ENCODE results near the gene JARID2.

JARID2 gene

DNA sequence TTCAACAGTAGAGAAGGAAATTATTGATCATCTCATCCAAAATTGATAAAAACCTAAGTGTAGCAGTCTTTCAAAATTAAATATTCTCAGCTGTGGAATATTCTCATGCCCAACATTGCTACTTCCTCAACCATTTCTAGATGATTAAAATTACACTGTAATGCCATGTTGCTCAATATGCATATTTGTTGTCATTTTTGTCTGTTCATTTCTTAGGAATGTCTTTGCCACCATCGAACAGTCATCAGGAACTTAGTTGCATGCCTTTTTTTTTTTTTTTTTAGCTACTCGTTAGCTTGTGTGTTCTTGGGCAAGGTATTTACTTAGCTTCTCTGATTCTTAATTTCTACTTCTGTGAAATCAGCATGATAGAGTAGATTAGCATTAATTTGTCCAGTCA is 228.3 kb downstream of the JARID2 start:
- peak overlapping the region; percentile 70 for H3K27ac ChIP-seq
- peak; percentile 20 for DNase-seq (ENCODE audit: low read depth, low spot score)

DNA sequence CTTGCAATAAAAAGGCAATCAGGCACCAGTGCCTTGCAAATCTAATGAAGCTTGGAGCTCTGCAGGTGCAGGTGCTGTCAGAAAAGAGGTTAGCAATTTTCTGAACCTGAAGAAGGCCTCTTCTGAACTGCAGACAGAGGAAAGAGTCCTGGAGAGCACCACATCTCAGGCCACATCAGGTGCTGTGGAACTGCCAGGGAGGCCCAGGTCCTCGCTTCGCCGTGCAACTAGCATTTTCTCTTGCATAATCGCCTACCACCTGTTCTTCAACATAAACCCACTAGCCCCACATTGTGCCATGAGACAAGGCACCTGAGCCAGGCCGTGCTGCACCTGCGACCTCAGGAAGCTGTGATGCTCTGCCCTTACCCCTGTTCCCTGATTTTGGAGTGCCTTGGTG is 229.4 kb downstream of the JARID2 start:
- H3K27ac ChIP-seq, result no peak overlapping the region
- DNase-seq (ENCODE audit: low read depth, low spot score), result no peak

DNA sequence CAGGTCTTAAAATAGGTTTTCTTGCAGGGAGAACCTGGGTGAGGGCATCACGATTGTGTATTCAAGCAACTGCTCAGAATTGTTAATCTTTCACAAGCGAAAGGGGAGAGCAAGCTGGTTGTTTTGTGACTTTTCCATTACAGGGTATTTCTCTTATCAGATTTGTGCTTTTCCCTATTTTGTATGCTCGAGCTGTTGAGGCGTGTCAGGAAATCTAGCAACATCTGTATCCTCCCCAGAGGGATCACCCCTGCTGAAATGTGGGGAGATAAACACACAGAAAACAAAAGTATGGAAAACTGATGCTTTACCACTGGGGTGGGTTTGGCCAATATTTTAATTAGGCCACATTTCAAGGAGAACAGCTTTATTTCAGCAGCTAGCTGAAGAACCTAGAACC is 230.0 kb downstream of the JARID2 start:
- no peak for DNase-seq (ENCODE audit: low read depth, low spot score)
- H3K27ac ChIP-seq, result no peak overlapping the region

DNA sequence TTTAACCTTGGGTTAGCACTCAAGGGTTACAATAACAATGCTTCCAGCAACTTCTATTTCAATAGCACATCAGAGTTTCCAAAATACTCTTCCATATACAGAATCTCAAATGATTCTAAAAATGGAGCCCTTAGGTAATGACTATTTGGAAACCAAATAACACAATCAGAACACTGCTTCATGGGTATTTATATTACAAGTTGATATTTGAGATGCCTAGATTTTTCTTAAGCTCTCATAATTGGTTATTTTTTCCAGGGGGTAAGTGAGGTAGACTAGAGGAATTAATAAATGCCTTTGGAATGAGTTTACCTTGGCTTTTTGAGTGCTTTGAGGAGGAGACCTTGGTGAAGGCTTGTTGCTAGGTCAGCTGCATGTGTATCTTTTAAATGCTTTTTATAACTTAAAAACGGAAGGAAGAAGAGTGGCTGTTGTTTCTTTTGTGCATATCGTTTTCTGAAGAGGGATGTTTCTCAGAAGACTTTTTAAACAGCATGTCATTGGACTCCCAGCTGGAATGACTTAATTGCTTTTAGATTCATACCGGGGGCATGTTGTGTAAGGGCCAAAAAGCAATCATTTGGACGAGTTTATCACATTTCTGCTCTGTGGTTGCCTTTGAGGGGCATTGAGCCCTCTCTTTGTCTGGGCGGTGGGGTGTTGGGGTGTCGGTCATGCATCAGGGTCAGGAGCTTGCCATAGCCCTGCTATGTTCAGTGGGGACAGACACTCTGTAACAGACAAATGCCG is 230.9 kb downstream of the JARID2 start:
- no peak for DNase-seq (ENCODE audit: low read depth, low spot score)
- no peak overlapping the region for H3K27ac ChIP-seq

DNA sequence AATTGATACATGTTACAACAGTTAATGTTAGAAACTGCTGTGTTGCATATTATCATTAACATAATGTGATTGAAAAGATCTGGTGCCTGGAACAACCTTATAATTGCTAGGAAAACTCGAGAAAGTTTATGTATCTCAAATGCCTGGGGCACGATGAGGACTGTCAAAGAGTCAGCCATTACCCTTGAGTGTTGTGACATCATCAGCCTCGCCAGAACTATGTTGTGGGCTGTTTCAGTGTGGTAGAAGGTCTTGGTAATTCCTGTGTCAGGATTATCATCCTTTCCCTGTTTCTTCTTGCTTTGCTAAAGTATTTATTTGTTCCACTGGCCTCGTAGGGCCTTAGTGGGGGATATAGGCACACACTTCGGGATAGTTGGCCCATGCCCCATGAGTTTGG is 231.9 kb downstream of the JARID2 start:
- H3K27ac ChIP-seq, result no peak overlapping the region
- DNase-seq (ENCODE audit: low read depth, low spot score), result no peak

DNA sequence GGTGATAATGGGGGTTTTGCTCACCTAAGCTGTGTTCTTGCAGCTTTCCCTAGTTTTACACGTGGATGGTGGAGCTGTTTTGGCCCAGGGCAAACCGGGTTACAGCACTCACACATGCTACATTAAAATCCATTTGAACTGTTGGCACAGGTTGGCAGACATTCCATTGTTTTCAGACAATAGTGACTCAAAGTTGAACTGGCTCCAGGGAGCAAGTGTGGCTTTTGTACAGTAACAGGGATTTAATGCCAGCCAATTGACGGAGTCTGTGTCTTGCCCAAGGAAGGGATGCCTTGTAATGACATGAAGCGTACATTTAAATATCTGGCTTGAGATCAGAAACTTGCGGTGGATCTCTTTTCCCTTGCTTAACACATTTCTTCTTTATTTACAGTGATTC is 233.9 kb downstream of the JARID2 start:
- no peak overlapping the region for H3K27ac ChIP-seq

DNA sequence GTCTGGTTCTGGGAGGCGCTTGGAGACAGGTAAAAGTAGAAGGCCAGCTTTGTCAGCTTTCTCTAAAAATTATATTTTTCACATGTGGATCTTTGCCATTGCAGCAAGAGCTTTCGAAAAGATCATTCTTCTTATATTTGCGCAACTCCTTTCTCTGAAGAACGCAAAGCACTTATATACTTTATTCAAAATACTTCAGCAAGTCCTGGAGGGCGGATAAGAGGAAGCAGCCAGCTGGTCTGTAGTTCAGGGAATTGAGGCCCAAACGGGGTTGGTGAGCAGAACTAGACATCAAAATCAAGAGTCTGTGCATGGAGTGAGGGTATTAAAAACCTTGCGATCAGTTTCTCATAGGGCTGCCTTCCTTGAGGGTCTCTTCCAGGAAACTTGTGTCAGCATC is 234.7 kb downstream of the JARID2 start:
- no peak for DNase-seq (ENCODE audit: low read depth, low spot score)
- H3K27ac ChIP-seq, result no peak overlapping the region

More for the DNA sequence above, 233.9 kb downstream of the JARID2 start:
- peak; percentile 84 for DNase-seq (ENCODE audit: low read depth, low spot score)

DNA sequence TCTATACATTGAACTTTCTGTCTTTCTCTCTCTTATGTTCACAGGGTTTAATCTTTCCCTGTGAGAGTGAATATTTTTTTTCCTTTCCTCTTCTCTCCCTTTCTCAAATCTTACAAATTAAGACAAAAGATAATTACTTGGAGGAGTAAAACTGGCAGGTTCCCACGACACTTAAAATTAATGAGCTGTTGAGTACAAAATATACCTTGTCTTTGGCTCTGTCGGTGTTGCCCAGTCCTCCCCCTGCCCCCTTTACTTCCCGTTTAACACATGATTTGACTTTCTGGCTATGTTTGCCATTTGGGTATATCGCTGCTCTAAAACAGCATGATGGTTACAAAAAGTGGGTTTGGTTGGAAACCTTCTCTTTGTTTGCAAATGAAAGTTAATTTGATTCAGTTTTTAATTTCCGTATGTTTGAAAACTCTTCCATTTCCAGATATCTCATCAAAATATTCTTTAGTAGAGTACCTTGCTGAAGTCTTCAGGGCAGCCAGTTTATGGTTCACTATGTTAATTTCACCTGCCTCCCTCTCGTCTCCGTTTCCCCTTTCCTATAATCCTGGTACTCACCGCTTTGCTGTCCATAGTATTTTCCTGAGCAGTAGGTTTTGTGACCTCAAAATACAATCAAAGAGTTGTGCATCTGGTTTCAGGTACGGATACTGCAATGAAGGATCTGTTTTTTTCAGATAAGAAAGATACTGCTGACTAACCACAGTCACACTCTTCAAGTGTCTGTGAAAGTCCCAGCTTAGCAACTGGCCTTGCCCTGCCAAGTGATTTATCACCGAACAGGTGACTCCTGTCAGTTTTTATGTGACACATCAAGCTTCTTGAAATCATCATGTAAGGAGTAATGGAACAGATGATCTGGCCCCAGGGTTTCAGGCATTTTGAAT is 235.8 kb downstream of the JARID2 start:
- no peak overlapping the region for H3K27ac ChIP-seq
- peak; percentile 48 for DNase-seq (ENCODE audit: low read depth, low spot score)

DNA sequence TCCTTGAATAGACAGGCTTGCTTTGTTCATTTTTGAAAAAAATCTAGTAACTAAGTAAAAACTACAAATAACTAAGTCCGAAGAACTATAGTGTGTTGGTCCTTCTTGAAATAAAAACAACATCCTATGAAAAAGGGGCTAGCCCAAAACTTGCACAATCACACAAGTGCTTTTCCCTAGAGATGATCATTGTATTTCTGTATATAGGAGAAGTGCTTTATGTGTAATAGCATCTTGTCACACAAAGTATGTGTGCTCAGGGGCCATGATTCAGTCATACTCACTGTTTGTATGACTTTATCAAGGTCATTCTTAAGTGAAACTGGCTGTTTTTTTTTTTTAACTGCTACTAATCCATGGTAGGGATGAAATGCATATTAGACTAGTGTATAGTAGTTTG is 237.2 kb downstream of the JARID2 start:
- no peak for DNase-seq (ENCODE audit: low read depth, low spot score)

DNA sequence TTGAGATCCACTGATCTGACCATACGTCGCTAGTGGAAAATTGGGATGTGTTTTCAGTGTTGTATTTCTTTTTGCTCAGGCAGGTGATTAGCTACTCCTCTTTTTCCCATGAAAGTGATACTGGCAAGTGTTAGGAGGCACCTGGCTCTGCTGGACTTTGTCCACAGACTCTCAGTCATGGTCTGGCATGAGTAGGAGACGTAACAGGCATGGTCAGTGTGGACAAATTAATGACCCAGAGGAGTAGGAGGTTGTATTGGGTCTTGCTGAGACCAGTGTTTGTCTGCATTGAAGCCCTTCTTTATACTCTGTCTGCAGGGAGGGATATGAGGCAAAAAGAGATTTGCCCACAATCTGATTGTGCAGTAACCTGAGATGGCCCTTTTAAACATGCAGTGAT is 238.3 kb downstream of the JARID2 start:
- no peak overlapping the region for H3K27ac ChIP-seq
- DNase-seq (ENCODE audit: low read depth, low spot score), result no peak

More for the DNA sequence above, 237.2 kb downstream of the JARID2 start:
- H3K27ac ChIP-seq, result no peak overlapping the region

DNA sequence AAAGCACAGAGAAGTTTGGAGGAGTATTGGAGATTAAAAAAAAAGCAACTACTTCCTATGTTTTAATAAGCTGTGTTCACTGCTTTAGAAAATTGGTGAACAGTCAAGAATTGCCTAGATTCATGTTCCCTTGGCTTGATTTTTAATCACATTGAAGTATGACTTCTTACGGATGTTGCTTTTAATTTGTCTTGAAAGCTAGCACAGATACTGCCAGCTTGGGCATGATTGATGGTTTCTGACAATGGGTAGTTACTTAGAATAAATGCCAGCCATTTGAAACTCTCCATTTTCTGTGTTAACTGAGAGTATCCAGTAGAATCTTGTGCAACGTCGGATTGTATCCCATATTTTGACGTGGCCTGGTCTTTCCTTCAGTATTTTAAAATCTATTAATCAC is 239.0 kb downstream of the JARID2 start:
- DNase-seq (ENCODE audit: low read depth, low spot score), result no peak
- H3K27ac ChIP-seq, result no peak overlapping the region

DNA sequence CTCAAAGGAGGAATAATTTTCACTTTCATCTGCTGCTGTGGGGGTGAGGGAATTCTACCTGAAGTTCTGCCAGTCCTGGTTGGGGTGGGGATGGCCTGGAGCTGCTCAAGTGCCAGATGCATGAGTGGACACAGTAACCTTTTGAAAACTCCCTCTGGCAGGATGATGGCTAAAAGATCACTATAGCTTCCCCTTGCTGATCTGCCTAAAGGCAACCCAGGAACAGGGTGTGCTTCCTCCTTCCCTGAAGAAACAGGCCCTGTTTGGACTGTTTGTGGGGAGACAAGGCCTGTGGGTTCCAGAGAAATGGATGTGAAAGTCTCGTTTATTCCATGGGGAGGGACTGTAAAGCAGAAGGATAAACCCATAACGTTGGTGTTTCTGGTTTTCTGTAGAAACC is 240.1 kb downstream of the JARID2 start:
- H3K27ac ChIP-seq, result peak overlapping the region; percentile 13
- DNase-seq (ENCODE audit: low read depth, low spot score), result no peak

DNA sequence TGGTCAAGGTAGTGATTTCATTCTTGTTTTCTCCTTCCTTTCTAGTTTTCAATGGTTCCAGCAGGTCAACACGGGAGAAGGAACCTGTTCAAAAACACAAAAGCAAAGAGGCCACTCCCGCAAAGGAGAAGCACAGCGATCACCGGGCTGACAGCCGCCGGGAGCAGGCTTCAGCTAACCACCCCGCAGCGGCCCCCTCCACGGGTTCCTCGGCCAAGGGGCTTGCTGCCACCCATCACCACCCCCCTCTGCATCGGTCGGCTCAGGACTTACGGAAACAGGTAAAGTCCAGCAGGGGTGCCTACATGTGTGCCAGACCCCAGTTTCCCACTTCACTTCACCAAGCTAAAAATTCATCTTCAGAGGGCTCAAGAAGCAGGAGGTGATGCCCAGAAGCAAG is 241.4 kb downstream of the JARID2 start:
- H3K27ac ChIP-seq, result no peak overlapping the region
- no peak for DNase-seq (ENCODE audit: low read depth, low spot score)

DNA sequence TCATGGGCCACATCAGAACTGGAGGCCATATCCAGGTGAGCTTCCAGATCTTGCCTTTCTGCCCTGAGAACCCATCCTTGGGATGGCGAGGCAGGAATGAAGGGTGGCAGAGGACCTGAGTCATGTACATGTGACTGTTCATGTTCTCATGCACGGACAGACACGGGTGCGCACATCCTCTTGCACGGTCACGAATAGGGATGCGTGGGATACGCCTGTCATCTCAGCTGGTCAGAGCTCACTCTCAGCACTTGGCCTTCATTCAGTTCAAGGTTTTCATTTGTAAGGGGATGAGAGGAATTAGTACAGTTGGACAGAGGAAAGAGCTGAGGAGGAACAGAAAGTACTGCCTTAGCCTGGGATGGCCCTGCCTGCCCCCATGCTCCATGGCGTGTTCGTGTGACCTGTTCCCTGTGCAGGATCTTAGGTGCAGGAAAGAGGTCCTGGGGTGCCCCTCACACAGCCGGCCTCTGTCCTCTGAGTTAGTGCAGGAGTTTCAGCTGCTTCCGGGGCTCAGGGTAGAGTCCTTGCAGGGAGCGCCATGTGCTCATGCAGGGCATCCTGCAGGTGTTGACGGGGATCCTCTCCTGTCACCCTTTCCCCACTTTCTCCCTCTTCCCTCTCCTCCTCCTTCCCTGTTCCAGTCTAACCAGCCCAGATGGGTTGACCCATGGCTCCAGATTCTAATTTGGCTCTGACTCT is 243.5 kb downstream of the JARID2 start:
- no peak for DNase-seq (ENCODE audit: low read depth, low spot score)
- no peak overlapping the region for H3K27ac ChIP-seq

DNA sequence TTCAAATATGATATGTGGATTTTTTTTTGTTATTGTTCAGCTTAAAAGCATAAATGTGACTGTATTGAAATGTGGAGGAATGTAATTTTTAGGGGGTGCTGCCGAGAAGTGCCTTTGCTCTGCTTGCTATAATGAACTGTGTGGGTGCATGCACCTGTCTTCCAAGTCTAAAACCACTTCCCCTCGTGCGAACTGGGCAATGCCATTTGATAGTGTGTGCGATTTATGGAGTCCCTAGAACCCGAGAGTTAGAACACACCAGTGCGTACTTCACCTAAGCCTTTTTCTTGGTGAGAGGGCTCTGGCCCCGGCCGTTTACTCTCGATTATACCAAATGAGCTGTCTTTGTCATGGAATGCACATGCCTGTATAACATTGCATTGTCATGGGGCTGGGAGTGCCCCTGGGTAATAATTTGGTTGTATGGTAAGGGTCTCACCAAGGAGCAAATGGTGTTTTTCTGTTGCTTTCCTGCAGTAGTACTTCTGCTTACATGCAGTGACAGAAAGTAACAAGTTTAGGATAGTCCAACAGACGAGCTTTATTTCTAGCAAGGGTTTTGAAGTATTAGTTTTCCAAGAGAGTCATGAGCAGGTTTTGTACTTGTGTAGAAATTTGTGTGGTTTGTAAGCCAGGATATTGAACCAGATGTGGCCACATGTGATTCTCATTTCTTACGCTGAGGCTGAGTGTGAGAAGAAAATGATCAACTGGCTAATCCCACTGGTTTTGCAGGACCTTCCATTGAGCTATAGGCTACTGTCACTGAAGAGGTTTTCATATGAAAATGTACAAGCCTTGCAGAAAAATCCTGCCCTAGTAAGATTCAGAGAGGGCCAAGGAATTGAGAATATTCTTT is 244.6 kb downstream of the JARID2 start:
- no peak for DNase-seq (ENCODE audit: low read depth, low spot score)
- H3K27ac ChIP-seq, result no peak overlapping the region

DNA sequence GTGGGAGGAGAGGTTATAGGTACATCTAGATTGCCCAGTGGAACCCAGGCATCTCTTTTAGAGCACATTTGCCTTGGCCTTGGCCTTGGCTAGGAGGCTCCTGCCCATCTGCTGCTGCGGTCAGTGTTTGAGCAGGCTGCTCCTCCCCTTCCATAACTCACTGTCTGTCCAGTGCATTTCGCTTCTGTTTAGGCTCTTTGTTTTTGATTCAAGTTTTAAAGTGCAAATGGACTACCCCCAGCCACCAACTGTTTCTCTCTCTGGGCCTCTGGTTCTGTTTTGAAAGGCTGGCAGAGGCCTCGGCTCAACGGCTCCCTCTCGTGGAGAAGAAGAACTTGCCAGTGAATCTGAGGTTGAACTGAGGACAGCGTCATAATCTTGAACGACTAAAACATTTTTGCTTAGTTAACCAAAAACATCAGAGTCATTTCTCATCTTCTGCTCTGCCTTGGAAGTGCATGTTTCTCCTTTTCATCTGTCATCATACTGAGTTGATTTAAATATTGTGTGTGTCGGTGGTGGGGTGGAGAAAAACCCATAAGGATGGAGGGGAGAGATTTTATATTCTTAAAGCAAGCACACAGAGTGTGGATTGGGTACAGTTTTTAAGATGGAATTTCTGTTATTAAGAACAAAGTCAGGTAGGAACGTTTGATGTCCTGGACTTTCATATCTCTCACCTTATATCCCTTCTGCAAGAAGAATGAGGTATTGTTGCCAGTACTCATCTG is 245.6 kb downstream of the JARID2 start:
- H3K27ac ChIP-seq, result no peak overlapping the region
- no peak for DNase-seq (ENCODE audit: low read depth, low spot score)

DNA sequence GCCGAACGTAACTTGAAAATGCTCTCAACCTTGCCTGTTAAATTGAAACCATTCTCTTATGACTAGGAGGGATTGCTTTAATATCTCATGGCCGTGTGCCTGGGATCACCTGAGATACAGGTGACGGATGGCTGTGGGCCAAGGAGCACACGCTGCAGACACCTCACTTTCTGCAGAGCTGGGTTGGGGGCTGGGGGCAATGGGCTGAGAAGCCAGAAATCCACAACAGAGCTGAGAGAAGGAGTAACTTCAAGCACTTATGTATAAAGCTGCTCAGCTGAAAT is 246.1 kb downstream of the JARID2 start:
- DNase-seq (ENCODE audit: low read depth, low spot score), result no peak
- no peak overlapping the region for H3K27ac ChIP-seq

DNA sequence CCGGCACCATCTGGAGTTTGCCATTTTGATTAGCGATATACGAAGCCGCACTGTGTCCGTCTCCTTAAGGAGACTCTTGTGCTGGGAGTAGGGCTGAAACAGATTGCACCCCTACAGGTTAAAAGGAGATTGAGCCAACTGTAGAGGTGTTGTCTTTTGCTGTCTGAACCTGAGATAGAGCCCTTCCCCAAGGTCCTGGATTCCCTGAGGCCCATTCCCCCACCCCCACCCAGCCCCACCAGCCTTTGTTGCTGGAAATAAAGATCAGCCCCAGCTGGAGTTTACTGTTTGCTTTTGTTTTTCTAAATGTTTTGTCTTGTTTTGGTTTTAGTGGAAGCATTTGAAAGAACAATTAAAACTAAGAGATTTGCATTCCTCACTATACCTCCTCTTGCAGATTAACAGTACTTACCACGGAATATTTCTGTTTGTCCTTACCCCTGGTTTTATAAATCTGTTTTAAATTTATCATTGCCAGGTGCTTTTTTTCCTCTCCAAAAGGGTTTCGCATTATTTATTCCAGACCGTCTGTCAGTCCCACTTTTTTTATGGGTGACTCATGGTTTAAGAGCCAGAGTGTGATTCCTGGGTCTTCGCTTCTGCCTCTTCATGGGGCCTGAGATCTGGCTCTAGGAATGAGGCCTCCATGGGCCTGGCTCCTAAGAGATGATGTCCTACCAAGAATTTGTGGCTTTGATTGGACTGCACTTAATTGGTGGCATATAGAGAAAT is 247.7 kb downstream of the JARID2 start:
- no peak overlapping the region for H3K27ac ChIP-seq
- no peak for DNase-seq (ENCODE audit: low read depth, low spot score)

DNA sequence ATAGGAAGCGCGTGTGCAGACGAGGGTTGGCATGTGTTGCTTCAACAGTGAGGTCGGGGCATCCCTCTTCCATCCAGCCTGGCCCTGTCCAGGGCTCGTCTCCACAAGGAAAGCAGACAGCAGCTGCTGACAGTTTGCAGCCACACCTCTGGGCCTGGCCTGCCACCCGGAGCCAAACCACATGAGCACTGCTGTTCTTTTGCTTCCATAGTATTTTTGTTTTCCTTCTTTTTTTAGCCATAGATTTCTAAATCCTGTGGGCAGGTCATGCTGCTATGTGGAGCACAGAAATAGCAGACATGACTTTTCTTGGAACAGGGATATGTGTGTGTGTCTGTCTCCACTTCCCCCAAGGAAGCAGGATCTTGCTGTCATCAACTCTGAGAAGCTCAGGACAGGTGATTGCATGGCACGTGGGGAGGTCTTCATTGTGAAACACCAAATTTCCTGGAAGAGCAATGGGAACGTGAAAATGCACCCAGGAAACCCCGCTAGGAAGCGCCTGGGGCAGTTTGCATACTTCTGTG is 249.6 kb downstream of the JARID2 start:
- DNase-seq (ENCODE audit: low read depth, low spot score), result no peak
- H3K27ac ChIP-seq, result no peak overlapping the region
